ENCODE data around the gene SEC62. TPM values are rescaled to one million over a fixed set of nuclear protein-coding genes. Genes with fewer than 3 reads are reported as not detected.

Gene SEC62
- total RNA-seq, 1 experiment from 2014 or later: 51.2 TPM

DNA sequence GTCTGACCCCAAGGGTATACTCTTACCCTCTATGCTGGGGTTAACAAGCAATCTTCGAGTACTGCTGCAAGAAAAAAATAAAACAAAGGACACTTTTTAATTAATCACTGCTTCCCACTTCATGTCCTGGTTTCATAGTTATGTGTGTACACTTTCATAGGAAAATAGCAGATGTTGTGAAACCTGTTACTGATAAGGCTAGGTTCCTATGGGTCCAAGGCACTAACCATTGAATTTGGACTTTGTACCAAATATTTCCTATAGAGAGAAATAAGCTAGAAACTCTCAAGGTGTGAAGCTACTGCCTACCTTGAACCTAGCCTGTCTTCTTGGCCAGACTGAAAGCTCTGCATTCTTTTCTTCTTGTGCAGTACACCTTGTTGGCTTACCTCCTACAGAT is 56.6 kb downstream of the SEC62 start (continued):
- TF ChIP-seq, protein P1, sequence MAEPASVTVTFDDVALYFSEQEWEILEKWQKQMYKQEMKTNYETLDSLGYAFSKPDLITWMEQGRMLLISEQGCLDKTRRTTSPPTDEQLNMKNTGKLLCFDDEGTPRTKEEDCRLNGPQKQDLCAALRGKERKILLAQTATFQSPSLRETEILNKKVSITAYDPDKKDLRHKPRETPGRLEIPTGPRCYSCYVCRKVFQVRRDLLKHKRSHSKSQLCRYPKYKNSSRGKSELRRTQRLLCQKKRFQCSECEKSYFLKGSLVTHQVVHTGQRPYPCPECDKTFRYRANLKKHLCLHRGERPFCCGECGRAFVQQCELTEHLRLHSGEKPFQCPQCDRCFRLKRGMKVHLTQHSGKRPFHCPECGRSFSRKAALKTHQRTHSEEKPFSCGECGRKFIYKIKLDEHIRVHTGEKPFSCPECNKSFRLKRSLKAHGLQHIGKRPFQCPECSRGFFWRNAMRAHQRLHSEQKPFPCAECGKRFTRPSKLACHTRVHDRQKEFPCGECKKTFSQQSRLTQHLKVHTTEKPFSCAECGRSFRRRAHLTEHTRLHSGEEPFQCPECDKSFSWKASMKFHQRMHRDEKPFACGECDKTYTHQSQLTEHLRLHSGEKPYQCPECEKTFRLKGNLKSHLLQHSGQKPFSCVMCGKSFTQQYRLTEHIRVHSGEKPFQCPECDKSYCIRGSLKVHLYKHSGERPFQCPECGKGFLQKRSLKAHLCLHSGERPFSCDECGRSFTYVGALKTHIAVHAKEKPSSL (CRISPR knock-in tag; conservative IDR thresholded peaks at IDR 0.05): no peak

DNA sequence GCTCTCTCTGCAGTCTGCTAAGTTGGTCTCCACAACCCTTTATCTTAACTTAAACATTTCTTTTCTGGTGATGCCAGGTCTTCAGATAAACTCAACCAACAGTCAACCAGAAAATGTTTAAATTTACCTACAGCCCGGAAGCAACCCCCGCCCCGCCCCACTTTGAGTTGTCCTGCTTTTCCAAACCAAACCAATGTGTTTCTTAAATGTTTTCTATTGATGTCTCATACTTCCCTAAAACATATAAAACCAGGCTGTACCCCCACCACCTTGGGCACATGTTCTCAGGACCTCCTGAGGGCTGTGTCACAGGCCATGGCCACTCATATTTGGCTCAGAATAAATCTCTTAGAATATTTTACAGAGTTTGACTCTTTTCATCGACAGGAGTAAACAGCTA is 58.0 kb downstream of the SEC62 start:
- Mint-ChIP-seq H3K4me1 (no peaks in the 10 kb centered on the region), H3K4me3 (no peak overlapping the region), H3K36me3 (no peaks in the 10 kb centered on the region), H3K9me3 (no peaks in the 10 kb centered on the region), H3K27me3 (ENCODE audit: low read depth) (no peaks in the 10 kb centered on the region), H3K27ac (no peak overlapping the region)
- TF ChIP-seq, protein P2, sequence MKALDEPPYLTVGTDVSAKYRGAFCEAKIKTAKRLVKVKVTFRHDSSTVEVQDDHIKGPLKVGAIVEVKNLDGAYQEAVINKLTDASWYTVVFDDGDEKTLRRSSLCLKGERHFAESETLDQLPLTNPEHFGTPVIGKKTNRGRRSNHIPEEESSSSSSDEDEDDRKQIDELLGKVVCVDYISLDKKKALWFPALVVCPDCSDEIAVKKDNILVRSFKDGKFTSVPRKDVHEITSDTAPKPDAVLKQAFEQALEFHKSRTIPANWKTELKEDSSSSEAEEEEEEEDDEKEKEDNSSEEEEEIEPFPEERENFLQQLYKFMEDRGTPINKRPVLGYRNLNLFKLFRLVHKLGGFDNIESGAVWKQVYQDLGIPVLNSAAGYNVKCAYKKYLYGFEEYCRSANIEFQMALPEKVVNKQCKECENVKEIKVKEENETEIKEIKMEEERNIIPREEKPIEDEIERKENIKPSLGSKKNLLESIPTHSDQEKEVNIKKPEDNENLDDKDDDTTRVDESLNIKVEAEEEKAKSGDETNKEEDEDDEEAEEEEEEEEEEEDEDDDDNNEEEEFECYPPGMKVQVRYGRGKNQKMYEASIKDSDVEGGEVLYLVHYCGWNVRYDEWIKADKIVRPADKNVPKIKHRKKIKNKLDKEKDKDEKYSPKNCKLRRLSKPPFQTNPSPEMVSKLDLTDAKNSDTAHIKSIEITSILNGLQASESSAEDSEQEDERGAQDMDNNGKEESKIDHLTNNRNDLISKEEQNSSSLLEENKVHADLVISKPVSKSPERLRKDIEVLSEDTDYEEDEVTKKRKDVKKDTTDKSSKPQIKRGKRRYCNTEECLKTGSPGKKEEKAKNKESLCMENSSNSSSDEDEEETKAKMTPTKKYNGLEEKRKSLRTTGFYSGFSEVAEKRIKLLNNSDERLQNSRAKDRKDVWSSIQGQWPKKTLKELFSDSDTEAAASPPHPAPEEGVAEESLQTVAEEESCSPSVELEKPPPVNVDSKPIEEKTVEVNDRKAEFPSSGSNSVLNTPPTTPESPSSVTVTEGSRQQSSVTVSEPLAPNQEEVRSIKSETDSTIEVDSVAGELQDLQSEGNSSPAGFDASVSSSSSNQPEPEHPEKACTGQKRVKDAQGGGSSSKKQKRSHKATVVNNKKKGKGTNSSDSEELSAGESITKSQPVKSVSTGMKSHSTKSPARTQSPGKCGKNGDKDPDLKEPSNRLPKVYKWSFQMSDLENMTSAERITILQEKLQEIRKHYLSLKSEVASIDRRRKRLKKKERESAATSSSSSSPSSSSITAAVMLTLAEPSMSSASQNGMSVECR (CRISPR knock-in tag; IDR thresholded peaks at IDR 0.05; ENCODE audit: borderline replicate concordance): no peak
- TF ChIP-seq NR2C2 (CRISPR knock-in tag; IDR thresholded peaks at IDR 0.05): no peak
- TF ChIP-seq, protein P3, sequence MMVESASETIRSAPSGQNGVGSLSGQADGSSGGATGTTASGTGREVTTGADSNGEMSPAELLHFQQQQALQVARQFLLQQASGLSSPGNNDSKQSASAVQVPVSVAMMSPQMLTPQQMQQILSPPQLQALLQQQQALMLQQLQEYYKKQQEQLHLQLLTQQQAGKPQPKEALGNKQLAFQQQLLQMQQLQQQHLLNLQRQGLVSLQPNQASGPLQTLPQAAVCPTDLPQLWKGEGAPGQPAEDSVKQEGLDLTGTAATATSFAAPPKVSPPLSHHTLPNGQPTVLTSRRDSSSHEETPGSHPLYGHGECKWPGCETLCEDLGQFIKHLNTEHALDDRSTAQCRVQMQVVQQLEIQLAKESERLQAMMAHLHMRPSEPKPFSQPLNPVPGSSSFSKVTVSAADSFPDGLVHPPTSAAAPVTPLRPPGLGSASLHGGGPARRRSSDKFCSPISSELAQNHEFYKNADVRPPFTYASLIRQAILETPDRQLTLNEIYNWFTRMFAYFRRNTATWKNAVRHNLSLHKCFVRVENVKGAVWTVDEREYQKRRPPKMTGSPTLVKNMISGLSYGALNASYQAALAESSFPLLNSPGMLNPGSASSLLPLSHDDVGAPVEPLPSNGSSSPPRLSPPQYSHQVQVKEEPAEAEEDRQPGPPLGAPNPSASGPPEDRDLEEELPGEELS (CRISPR knock-in tag; IDR thresholded peaks at IDR 0.05): no peak
- TF ChIP-seq TEAD4 (CRISPR knock-in tag; IDR thresholded peaks at IDR 0.05): no peak
- TF ChIP-seq CREM (CRISPR knock-in tag; IDR thresholded peaks at IDR 0.05): no peak
- no peak for DNase-seq (ENCODE audit: low spot score)
- ChIA-PET POLR2A (no interaction called here), CTCF (no interaction called here)
- no peak for ATAC-seq

DNA sequence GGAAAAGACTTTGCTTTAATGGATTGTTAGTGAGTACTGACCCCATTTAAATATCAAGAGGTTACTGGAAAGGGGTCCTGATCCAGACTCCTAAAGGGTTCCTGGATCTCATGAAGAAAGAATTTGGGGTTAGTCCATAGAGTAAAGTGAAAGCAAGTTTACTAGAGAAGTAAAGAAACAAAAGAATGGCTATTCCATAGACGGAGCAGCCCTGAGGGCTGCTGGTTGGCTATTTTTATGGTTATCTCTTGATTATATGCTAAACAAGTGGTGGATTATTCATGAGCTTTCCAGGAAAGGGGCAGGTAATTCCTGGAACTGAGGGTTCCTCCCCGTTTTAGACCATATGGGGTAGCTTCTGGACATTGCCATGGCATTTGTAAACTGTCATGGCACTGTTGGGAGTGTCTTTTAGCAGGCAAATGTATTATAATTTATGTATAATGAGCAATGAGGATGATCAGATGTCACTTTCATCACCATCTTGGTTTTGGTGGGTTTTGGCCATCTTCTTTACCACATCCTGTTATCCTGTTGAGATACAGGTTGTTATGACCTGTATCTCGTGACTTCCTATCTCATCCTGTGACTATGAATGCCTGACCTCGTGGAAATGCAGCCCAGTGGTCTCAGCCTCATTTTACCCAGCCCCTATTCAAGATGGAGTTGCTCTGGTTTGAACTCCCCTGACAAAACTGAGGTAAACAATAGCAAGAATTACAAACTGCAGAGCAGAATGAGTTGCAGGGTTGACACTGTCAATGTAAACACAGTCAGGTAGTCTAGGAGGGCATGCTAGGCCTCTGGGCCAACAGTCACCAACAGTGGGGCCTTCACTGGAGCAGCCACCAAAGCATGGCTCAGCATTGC is 60.9 kb downstream of the SEC62 start:
- POLR2A ChIA-PET: no interaction called here
- ATAC-seq (no peak), DNase-seq (ENCODE audit: low spot score) (no peak)
- no peak overlapping the region for H3K4me3 Mint-ChIP-seq
- H3K27me3 Mint-ChIP-seq (ENCODE audit: low read depth): no peaks in the 10 kb centered on the region
- CTCF ChIA-PET: no interaction called here
- no peaks in the 10 kb centered on the region for H3K36me3 Mint-ChIP-seq
- H3K27ac Mint-ChIP-seq: peak overlapping the region; percentile 43; the same call in 1 of the 2 replicates
- peaks cover 3% of the 10 kb centered on the region; the same call in 1 of the 2 replicates for H3K4me1 Mint-ChIP-seq
- no peaks in the 10 kb centered on the region for H3K9me3 Mint-ChIP-seq
- TF ChIP-seq ZNF263 (CRISPR knock-in tag; IDR thresholded peaks at IDR 0.05; ENCODE audit: low read depth): no peak
- TF ChIP-seq, protein P4, sequence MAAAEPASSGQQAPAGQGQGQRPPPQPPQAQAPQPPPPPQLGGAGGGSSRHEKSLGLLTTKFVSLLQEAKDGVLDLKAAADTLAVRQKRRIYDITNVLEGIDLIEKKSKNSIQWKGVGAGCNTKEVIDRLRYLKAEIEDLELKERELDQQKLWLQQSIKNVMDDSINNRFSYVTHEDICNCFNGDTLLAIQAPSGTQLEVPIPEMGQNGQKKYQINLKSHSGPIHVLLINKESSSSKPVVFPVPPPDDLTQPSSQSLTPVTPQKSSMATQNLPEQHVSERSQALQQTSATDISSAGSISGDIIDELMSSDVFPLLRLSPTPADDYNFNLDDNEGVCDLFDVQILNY (CRISPR knock-in tag; IDR thresholded peaks at IDR 0.05): no peak
- TF ChIP-seq JAZF1 (CRISPR knock-in tag; IDR thresholded peaks at IDR 0.05): no peak
- TF ChIP-seq RELA (CRISPR knock-in tag; IDR thresholded peaks at IDR 0.05; ENCODE audit: borderline replicate concordance): no peak
- TF ChIP-seq ZNF396 (CRISPR knock-in tag; IDR thresholded peaks at IDR 0.05; ENCODE audit: borderline replicate concordance): no peak
- no peak for TF ChIP-seq ZNF416 (CRISPR knock-in tag; IDR thresholded peaks at IDR 0.05)
- TF ChIP-seq, protein P5, sequence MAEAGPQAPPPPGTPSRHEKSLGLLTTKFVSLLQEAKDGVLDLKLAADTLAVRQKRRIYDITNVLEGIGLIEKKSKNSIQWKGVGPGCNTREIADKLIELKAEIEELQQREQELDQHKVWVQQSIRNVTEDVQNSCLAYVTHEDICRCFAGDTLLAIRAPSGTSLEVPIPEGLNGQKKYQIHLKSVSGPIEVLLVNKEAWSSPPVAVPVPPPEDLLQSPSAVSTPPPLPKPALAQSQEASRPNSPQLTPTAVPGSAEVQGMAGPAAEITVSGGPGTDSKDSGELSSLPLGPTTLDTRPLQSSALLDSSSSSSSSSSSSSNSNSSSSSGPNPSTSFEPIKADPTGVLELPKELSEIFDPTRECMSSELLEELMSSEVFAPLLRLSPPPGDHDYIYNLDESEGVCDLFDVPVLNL (CRISPR knock-in tag; IDR thresholded peaks at IDR 0.05; ENCODE audit: borderline replicate concordance, low read depth): no peak
- no peak for TF ChIP-seq MXD4 (CRISPR knock-in tag; IDR thresholded peaks at IDR 0.05; ENCODE audit: borderline replicate concordance)
- TF ChIP-seq, protein P6, sequence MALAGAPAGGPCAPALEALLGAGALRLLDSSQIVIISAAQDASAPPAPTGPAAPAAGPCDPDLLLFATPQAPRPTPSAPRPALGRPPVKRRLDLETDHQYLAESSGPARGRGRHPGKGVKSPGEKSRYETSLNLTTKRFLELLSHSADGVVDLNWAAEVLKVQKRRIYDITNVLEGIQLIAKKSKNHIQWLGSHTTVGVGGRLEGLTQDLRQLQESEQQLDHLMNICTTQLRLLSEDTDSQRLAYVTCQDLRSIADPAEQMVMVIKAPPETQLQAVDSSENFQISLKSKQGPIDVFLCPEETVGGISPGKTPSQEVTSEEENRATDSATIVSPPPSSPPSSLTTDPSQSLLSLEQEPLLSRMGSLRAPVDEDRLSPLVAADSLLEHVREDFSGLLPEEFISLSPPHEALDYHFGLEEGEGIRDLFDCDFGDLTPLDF (CRISPR knock-in tag; IDR thresholded peaks at IDR 0.05): no peak
- TF ChIP-seq ZNF671 (CRISPR knock-in tag; IDR thresholded peaks at IDR 0.05): no peak
- TF ChIP-seq GRHL2 (CRISPR knock-in tag; IDR thresholded peaks at IDR 0.05; ENCODE audit: insufficient replicate concordance, severe bottlenecking): no peak

Data from WTC11 (cell line).